Jurkat, Clone E6-1 (cell line): Measurements from ENCODE around the gene ZNF408.
"Not testable (repeated sequence)": the region's sequence is repeated elsewhere in the genome, so short reads cannot be mapped to it uniquely, and the experiment has no call there.

Experiments
- DNase-seq: peaks from one replicate; pipeline ENCODE4 v3.0.0-alpha.2; 2011; ENCODE audit warnings: low read depth, low spot score
- H3K4me3 ChIP-seq: 2 replicates; pipeline ENCODE4 v1.5.1; 2011; ENCODE audit warnings: mild to moderate bottlenecking, low read length, control low read depth, moderate library complexity

ZNF408 gene

GRCh38 chr11:46693597-46694012, 7.2 kb upstream of the ZNF408 start:
- H3K4me3 ChIP-seq = no peak overlapping the region
- no peak for DNase-seq

GRCh38 chr11:46694072-46694471, 6.8 kb upstream of the ZNF408 start:
- DNase-seq = no peak
- H3K4me3 ChIP-seq = no peak overlapping the region

- H3K4me3 ChIP-seq = no peak overlapping the region
- DNase-seq = no peak
Observed at GRCh38 chr11:46694607-46695006, 6.2 kb upstream of the ZNF408 start.

GRCh38 chr11:46695345-46696211, 5.3 kb upstream of the ZNF408 start:
- no peak for DNase-seq
- H3K4me3 ChIP-seq = no peak overlapping the region

GRCh38 chr11:46696212-46696558, 4.6 kb upstream of the ZNF408 start:
- no peak for DNase-seq
- H3K4me3 ChIP-seq = no peak overlapping the region

- no peak for DNase-seq
- no peak overlapping the region for H3K4me3 ChIP-seq
Observed at GRCh38 chr11:46697303-46697702, 3.5 kb upstream of the ZNF408 start.

- DNase-seq = no peak
- H3K4me3 ChIP-seq = no peak overlapping the region
Observed at GRCh38 chr11:46697723-46698122, 3.1 kb upstream of the ZNF408 start.

- H3K4me3 ChIP-seq = no peak overlapping the region
- DNase-seq = no peak
Observed at GRCh38 chr11:46698597-46698996, 2.2 kb upstream of the ZNF408 start.

- peak overlapping the region; percentile 99 for H3K4me3 ChIP-seq
- no peak for DNase-seq
Observed at GRCh38 chr11:46701078-46701654, 335 bp downstream of the ZNF408 start.

- no peak overlapping the region for H3K4me3 ChIP-seq
- DNase-seq = no peak
Observed at GRCh38 chr11:46705070-46705688, 4.3 kb downstream of the ZNF408 start.

GRCh38 chr11:46706886-46707285, 6.1 kb downstream of the ZNF408 start:
- no peak overlapping the region for H3K4me3 ChIP-seq
- no peak for DNase-seq

GRCh38 chr11:46709351-46709750, 8.5 kb downstream of the ZNF408 start:
- H3K4me3 ChIP-seq, DNase-seq: not testable (repeated sequence)

GRCh38 chr11:46710821-46711269, 10.0 kb downstream of the ZNF408 start:
- no peak for DNase-seq
- no peak overlapping the region for H3K4me3 ChIP-seq

GRCh38 chr11:46711303-46711702, 10.5 kb downstream of the ZNF408 start:
- no peak for DNase-seq

GRCh38 chr11:46712874-46713576, 12.2 kb downstream of the ZNF408 start:
- no peak for DNase-seq
- H3K4me3 ChIP-seq = no peak overlapping the region

More at GRCh38 chr11:46711303-46711702, 10.5 kb downstream of the ZNF408 start:
- no peak overlapping the region for H3K4me3 ChIP-seq

GRCh38 chr11:46717825-46718154, 17.0 kb downstream of the ZNF408 start:
- H3K4me3 ChIP-seq, DNase-seq: not testable (repeated sequence)

- DNase-seq = no peak
- no peak overlapping the region for H3K4me3 ChIP-seq
Observed at GRCh38 chr11:46718155-46719019, 17.6 kb downstream of the ZNF408 start.

GRCh38 chr11:46719048-46719542, 18.3 kb downstream of the ZNF408 start, which contains the start of gene F2:
F2 (plus strand) TSS chr11:46719213; CDS start chr11:46719236, 23 bp downstream.
- DNase-seq = no peak
- H3K4me3 ChIP-seq = no peak within 1 kb of the TSS
